Endothelial cell of umbilical vein (primary cell): ENCODE measurements around the gene C1orf210. TPM values are rescaled to one million over a fixed set of nuclear protein-coding genes. Genes with fewer than 3 reads are reported as not detected.

Experiments used
- BruUV-seq: library from RNA; stranded (reverse); fragments of 400-500 nt; replicated peaks from 2 replicates; lab custom pipeline; 2021; lab: Mats Ljungman, UMichigan
- CTCF ChIA-PET: fragments of 300-600, 350-600 bp; sonication (Branson Sonifier 250); formaldehyde crosslinking; loops from one replicate; lab custom pipeline; 2021; ENCODE audit warnings: antibody characterized with exemption, inconsistent platforms; lab: Charles Lee
- POLR2A ChIA-PET: fragments of 300-600, 350-600 bp; sonication (Branson Sonifier 250); formaldehyde crosslinking; loops from one replicate; lab custom pipeline; 2021; ENCODE audit warnings: antibody characterized with exemption, inconsistent platforms; lab: Charles Lee
- DNase-seq: peaks from one replicate; pipeline ENCODE4 v3.0.0-alpha.2; 2011; ENCODE audit warnings: low read depth, low spot score
- FAIRE-seq: peaks from 2 replicates; lab custom pipeline; 2011; peaks lifted over from hg19 to GRCh38; lab: Jason Lieb, UNC
- H2AFZ ChIP-seq: 2 replicates; pipeline ENCODE4 v1.6.0; 2012; ENCODE audit warnings: low read depth, low read length, control low read depth, inconsistent platforms
- H3K27ac ChIP-seq: 2 replicates; pipeline ENCODE4 v1.5.1; 2011; ENCODE audit warnings: low read depth, mild to moderate bottlenecking, control low read depth, low read length, moderate library complexity; ENCODE audit not compliant: insufficient read depth
- H3K27me3 ChIP-seq, 2 experiments: 2 replicates each; pipeline versions ENCODE4 v1.6.0 to v1.6.1; 2011; ENCODE audit warnings: low read length in 2 of 2, mixed read lengths in 1 of 2; ENCODE audit not compliant: control insufficient read depth in 2 of 2, insufficient read depth in 2 of 2
- H3K36me3 ChIP-seq, 2 experiments: 2 replicates in 1 of 2; 3 replicates in 1 of 2; pipeline ENCODE4 v1.5.1; 2011; ENCODE audit warnings: low read length in 2 of 2, mild to moderate bottlenecking in 1 of 2, moderate library complexity in 1 of 2; ENCODE audit not compliant: control insufficient read depth in 2 of 2, insufficient read depth in 2 of 2; ENCODE audit errors: extremely low read depth in 1 of 2
- H3K4me1 ChIP-seq: 3 replicates; pipeline ENCODE4 v1.5.1; 2011; ENCODE audit warnings: mild to moderate bottlenecking, low read length; ENCODE audit not compliant: control insufficient read depth, insufficient read depth; ENCODE audit errors: extremely low read depth
- H3K4me2 ChIP-seq: 2 replicates; pipeline ENCODE4 v1.6.1; 2011; ENCODE audit warnings: low read length, control low read depth, mixed read lengths; ENCODE audit not compliant: insufficient read depth
- H3K4me3 ChIP-seq, 3 experiments: fragments of 200-600 bp in 1 of 3; sonication (generic), shearing (Covaris generic) in 1 of 3; replicated peaks in 1 of 3; 2 replicates each; pipeline ENCODE4 v1.5.1; 2011 to 2016; ENCODE audit warnings: control low read depth in 3 of 3, low read length in 3 of 3, mild to moderate bottlenecking in 2 of 3, inconsistent platforms in 1 of 3, low read depth in 1 of 3, moderate library complexity in 1 of 3; ENCODE audit not compliant: insufficient read depth in 1 of 3
- H3K79me2 ChIP-seq: 2 replicates; pipeline ENCODE4 v1.6.0; 2012; ENCODE audit warnings: low read length, inconsistent platforms; ENCODE audit not compliant: control insufficient read depth, insufficient read depth
- H3K9ac ChIP-seq: replicated peaks from 2 replicates; pipeline ENCODE3; 2011; ENCODE audit warnings: low read length, control low read depth; ENCODE audit not compliant: insufficient read depth; ENCODE audit errors: extremely low read depth
- H3K9me1 ChIP-seq: replicated peaks from 3 replicates; pipeline ENCODE4 v1.6.0; 2011; ENCODE audit warnings: mild to moderate bottlenecking, low read length; ENCODE audit not compliant: control insufficient read depth, insufficient read depth; ENCODE audit errors: extremely low read depth
- H3K9me3 ChIP-seq: replicated peaks from 2 replicates; pipeline ENCODE4 v1.5.1; 2012; ENCODE audit warnings: low read length, inconsistent platforms; ENCODE audit not compliant: control insufficient read depth, insufficient read depth
- H4K20me1 ChIP-seq: replicated peaks from 2 replicates; pipeline ENCODE3; 2011; ENCODE audit warnings: mild to moderate bottlenecking, low read length; ENCODE audit not compliant: control insufficient read depth, insufficient read depth; ENCODE audit errors: extremely low read depth
- CTCF ChIP-seq, 2 donors: IDR thresholded peaks; 1 replicate in 1 of 2; 2 replicates in 1 of 2; pipeline ENCODE4 v1.5.1; 2011; ENCODE audit warnings: low read length in 2 of 2, mild to moderate bottlenecking in 2 of 2, moderate library complexity in 2 of 2, control low read depth in 1 of 2, inconsistent platforms in 1 of 2, low read depth in 1 of 2; ENCODE audit not compliant: insufficient read depth in 1 of 2; ENCODE audit errors: extremely low read depth in 1 of 2
- EZH2 ChIP-seq: IDR thresholded peaks from 2 replicates; pipeline ENCODE4 v1.6.1; 2012; ENCODE audit warnings: borderline replicate concordance, low read depth, mild to moderate bottlenecking, moderate library complexity, low read length, inconsistent platforms; ENCODE audit not compliant: severe bottlenecking
- FOS ChIP-seq: IDR thresholded peaks from 2 replicates; pipeline ENCODE4 v1.6.1; 2011; ENCODE audit warnings: mild to moderate bottlenecking, low read length, moderate library complexity, borderline replicate concordance; ENCODE audit not compliant: insufficient read depth
- GATA2 ChIP-seq: IDR thresholded peaks from 2 replicates; pipeline ENCODE4 v1.7.0; 2011; ENCODE audit warnings: low read depth, mild to moderate bottlenecking, moderate library complexity, mixed read lengths, low read length; ENCODE audit not compliant: insufficient read length, insufficient read depth
- POLR2A ChIP-seq: IDR thresholded peaks from 2 replicates; pipeline ENCODE4 v1.6.1; 2012; ENCODE audit warnings: low read depth, mild to moderate bottlenecking, control low read depth, low read length
- POLR2AphosphoS5 ChIP-seq: IDR thresholded peaks from 2 replicates; pipeline ENCODE4 v1.6.1; 2012; ENCODE audit warnings: low read depth, mild to moderate bottlenecking, control low read depth, low read length, moderate library complexity; ENCODE audit not compliant: insufficient read depth
- dilution Hi-C: fragments of 300-500 bp; cut with MboI; formaldehyde crosslinking; loops from one replicate; pipeline ENCODE4 v1.15.0; 2019; ENCODE audit warnings: low sequenced_read_pairs; ENCODE audit not compliant: extremely low pct_ligation_motif_present
- intact Hi-C: fragments of 100-400 bp; cut with micrococcal nuclease; formaldehyde crosslinking; loops from one replicate; pipeline ENCODE4 v1.10.0; 2022
- polyA plus RNA-seq, 4 experiments: library from polyadenylated mRNA; depleted of rRNA in 3 of 4; stranded (reverse) in 3 of 4; unstranded in 1 of 4; fragments of >200 nt; gene quantifications; 2 replicates each; pipeline versions ENCODE4 v1.2.1 to v1.2.3, GENCODE V29; 2011 to 2012; ENCODE audit warnings: missing spikeins in 1 of 4
- total RNA-seq: library from RNA; stranded (reverse); gene quantifications from 2 replicates; pipeline ENCODE4 v1.2.3, GENCODE V29; 2021

The C1orf210 gene
- total and polyA plus RNA-seq, 2 donors (not counting 3 experiments of a cell fraction or from before 2014, with no cell fraction given): not detected

- Histone ChIP-seq H3K4me1 (peaks cover 14% of the 10 kb centered on the region), H3K9ac (peak overlapping the region; percentile 51), H3K9me3 (no peaks in the 10 kb centered on the region), H3K27me3 (no peaks in the 10 kb centered on the region), H3K9me1 (no peaks in the 10 kb centered on the region), H4K20me1 (no peaks in the 10 kb centered on the region), H3K4me2 (peak overlapping the region; percentile 83), H2AFZ (peak overlapping the region; percentile 87), H3K79me2 (no peaks in the 10 kb centered on the region), H3K4me3 (peak overlapping the region in 1 of 3 experiments; percentile 32), H3K36me3 (no peaks in the 10 kb centered on the region), H3K27ac (peak overlapping the region; percentile 84)
- DNase-seq (no peak), FAIRE-seq (no peak)
- dilution Hi-C loops (loop anchor here (25.0 kb wide), 1 partner anchor 180 kb away; no protein-coding TSS in a partner anchor), intact Hi-C loops (no loop called here)
- ChIA-PET CTCF (interaction anchor here (1.0 to 7.4 kb wide), 7 partner anchors 61 to 531 kb away, joined by 3 to 269 read pairs (median 4); partner anchors contain the start of genes CDC20, CFAP57, EBNA1BP2 and ELOVL1), POLR2A (interaction anchor here (0.8 to 2.1 kb wide), 3 partner anchors 12 to 195 kb away, joined by 3 to 8 read pairs (median 5); no protein-coding TSS in a partner anchor)
- BruUV-seq: TSS peak; percentile 96
- no peak for TF ChIP-seq CTCF (IDR thresholded peaks at IDR 0.05; ENCODE audit: extremely low read depth in 1 of 2, insufficient read depth in 1 of 2, low read depth in 1 of 2, low read length in 2 of 2)
- no peak for TF ChIP-seq EZH2
- no peak for TF ChIP-seq POLR2AphosphoS5
- TF ChIP-seq FOS: no peak
- TF ChIP-seq GATA2: no peak
- no peak for TF ChIP-seq POLR2A
Measured at GRCh38 chr1:43232482-43232881, 52.9 kb downstream of the C1orf210 start.
